ENCODE data around the gene SULT1E1.

DNA sequence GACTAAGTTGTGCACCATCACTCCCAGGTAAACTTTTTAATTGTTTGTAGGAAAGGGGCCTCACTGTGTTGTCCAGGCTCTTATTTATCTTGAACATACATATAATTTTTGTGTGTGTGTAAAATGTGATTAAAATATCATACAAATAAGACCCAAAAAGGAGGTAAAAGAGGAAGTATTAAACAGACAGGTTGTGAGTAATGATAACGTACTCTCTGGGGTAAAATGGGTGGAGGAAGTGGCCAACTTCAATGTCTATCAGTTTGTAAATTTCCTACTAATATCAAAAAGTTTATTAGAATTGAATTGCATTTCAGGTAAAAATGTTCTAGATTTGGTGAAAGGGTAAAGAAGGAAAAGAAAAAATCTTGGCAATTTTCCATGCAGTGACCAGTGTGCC is 48.8 kb downstream of the SULT1E1 start:
- TF ChIP-seq TCF12 (IDR thresholded peaks at IDR 0.05; ENCODE audit: low read depth) (no peak), EP300 (IDR thresholded peaks at IDR 0.05; ENCODE audit: borderline replicate concordance) (no peak), TAF1 (IDR thresholded peaks at IDR 0.05; ENCODE audit: low read depth) (no peak), RAD21 (IDR thresholded peaks at IDR 0.05; ENCODE audit: low read depth) (no peak), CEBPB (IDR thresholded peaks at IDR 0.05) (no peak), YY1 (IDR thresholded peaks at IDR 0.05; ENCODE audit: low read depth) (no peak), NFIC (IDR thresholded peaks at IDR 0.05) (no peak), FOXM1 (IDR thresholded peaks at IDR 0.05; ENCODE audit: borderline replicate concordance, low read depth) (no peak), CREB1 (IDR thresholded peaks at IDR 0.05; ENCODE audit: low read depth) (no peak), ZBTB7A (IDR thresholded peaks at IDR 0.05; ENCODE audit: low read depth) (no peak)
- TF ChIP-seq, protein P1, sequence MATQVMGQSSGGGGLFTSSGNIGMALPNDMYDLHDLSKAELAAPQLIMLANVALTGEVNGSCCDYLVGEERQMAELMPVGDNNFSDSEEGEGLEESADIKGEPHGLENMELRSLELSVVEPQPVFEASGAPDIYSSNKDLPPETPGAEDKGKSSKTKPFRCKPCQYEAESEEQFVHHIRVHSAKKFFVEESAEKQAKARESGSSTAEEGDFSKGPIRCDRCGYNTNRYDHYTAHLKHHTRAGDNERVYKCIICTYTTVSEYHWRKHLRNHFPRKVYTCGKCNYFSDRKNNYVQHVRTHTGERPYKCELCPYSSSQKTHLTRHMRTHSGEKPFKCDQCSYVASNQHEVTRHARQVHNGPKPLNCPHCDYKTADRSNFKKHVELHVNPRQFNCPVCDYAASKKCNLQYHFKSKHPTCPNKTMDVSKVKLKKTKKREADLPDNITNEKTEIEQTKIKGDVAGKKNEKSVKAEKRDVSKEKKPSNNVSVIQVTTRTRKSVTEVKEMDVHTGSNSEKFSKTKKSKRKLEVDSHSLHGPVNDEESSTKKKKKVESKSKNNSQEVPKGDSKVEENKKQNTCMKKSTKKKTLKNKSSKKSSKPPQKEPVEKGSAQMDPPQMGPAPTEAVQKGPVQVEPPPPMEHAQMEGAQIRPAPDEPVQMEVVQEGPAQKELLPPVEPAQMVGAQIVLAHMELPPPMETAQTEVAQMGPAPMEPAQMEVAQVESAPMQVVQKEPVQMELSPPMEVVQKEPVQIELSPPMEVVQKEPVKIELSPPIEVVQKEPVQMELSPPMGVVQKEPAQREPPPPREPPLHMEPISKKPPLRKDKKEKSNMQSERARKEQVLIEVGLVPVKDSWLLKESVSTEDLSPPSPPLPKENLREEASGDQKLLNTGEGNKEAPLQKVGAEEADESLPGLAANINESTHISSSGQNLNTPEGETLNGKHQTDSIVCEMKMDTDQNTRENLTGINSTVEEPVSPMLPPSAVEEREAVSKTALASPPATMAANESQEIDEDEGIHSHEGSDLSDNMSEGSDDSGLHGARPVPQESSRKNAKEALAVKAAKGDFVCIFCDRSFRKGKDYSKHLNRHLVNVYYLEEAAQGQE (IDR thresholded peaks at IDR 0.05; ENCODE audit: low read depth) = no peak
- TF ChIP-seq, protein P2, sequence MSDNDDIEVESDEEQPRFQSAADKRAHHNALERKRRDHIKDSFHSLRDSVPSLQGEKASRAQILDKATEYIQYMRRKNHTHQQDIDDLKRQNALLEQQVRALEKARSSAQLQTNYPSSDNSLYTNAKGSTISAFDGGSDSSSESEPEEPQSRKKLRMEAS (IDR thresholded peaks at IDR 0.05) = no peak
- TF ChIP-seq, protein P3, sequence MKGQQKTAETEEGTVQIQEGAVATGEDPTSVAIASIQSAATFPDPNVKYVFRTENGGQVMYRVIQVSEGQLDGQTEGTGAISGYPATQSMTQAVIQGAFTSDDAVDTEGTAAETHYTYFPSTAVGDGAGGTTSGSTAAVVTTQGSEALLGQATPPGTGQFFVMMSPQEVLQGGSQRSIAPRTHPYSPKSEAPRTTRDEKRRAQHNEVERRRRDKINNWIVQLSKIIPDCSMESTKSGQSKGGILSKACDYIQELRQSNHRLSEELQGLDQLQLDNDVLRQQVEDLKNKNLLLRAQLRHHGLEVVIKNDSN (IDR thresholded peaks at IDR 0.05) = no peak
